Endodermal cell (in vitro differentiated cells): ENCODE results near the gene NACC2. TPM values are rescaled to one million over a fixed set of nuclear protein-coding genes. Genes with fewer than 3 reads are reported as not detected.
A peak's percentile ranks its signal among the peaks of the same experiment; 100 is the strongest.

Source experiments
- DNase-seq: peaks from one replicate; pipeline ENCODE4 v3.0.0-alpha.2; 2017
- H3K27ac ChIP-seq: 2 replicates; pipeline ENCODE4 v1.5.1; 2013; ENCODE audit warnings: mild to moderate bottlenecking, low read depth, low read length, moderate library complexity
- H3K27me3 ChIP-seq: 2 replicates; pipeline ENCODE4 v1.6.1; 2013; ENCODE audit warnings: mild to moderate bottlenecking, low read length, moderate library complexity; ENCODE audit not compliant: insufficient read depth, control insufficient read depth, poor library complexity, severe bottlenecking
- H3K36me3 ChIP-seq: 2 replicates; pipeline ENCODE4 v1.7.0; 2013; ENCODE audit warnings: mild to moderate bottlenecking, low read length, moderate library complexity; ENCODE audit not compliant: control insufficient read depth, insufficient read depth
- H3K4me1 ChIP-seq: one replicate; pipeline ENCODE4 v1.7.0; 2013; ENCODE audit warnings: low read length; ENCODE audit not compliant: control insufficient read depth, insufficient read depth
- H3K4me3 ChIP-seq: 2 replicates; pipeline ENCODE4 v1.5.1; 2013; ENCODE audit warnings: mild to moderate bottlenecking, low read length, moderate library complexity
- H3K9ac ChIP-seq: 2 replicates; pipeline ENCODE4 v1.6.1; 2013; ENCODE audit warnings: mild to moderate bottlenecking, low read length, moderate library complexity; ENCODE audit not compliant: poor library complexity, severe bottlenecking; ENCODE audit errors: extremely low read depth
- H3K9me3 ChIP-seq: 2 replicates; pipeline ENCODE4 v1.6.1; 2013; ENCODE audit warnings: mild to moderate bottlenecking, low read length, moderate library complexity; ENCODE audit not compliant: control insufficient read depth
- H3K27ac Mint-ChIP-seq: 2 replicates; pipeline ENCODE4 v1.8.0; 2020; ENCODE audit warnings: mixed read lengths
- H3K27me3 Mint-ChIP-seq: 2 replicates; pipeline ENCODE4 v1.8.0; 2021; ENCODE audit warnings: mild to moderate bottlenecking, mixed read lengths; ENCODE audit not compliant: insufficient read depth
- H3K36me3 Mint-ChIP-seq: 2 replicates; pipeline ENCODE4 v1.8.0; 2020; ENCODE audit warnings: low read depth, mixed read lengths
- H3K4me1 Mint-ChIP-seq: 2 replicates; pipeline ENCODE4 v1.8.0; 2020; ENCODE audit warnings: mixed read lengths
- H3K4me3 Mint-ChIP-seq: 2 replicates; pipeline ENCODE4 v1.8.0; 2020; ENCODE audit warnings: mild to moderate bottlenecking, moderate library complexity, mixed read lengths
- H3K9me3 Mint-ChIP-seq: 2 replicates; pipeline ENCODE4 v1.8.0; 2020; ENCODE audit warnings: mild to moderate bottlenecking, mixed read lengths
- WGBS, 2 experiments: methylation state at CpG; one replicate each; pipeline versions ENCODE4 v1.1.5 to v1.1.7; 2013; ENCODE audit warnings: missing lambda C conversion rate in 2 of 2, mixed read lengths in 1 of 2; ENCODE audit not compliant: insufficient coverage in 1 of 2, insufficient read length in 1 of 2; 5-methylcytosine and 5-hydroxymethylcytosine counted together
- total RNA-seq, 2 donors: library from RNA; stranded (reverse); fragmentation: NEBNext Ultra II Directional in 1 of 2; extraction: Animal tissue kit (Norgen Biotek cat#: 25700) in 1 of 2; gene quantifications; 2 replicates in 1 of 2; 3 replicates in 1 of 2; pipeline ENCODE4 v1.2.1, GENCODE V29; 2021
- TF ChIP-seq, protein P1 (sequence below): fragments of 200-600 bp; sonication (generic); conservative IDR thresholded peaks from 2 replicates; pipeline ENCODE4 v1.5.0; 2021; ENCODE audit warnings: antibody characterized with exemption, mild to moderate bottlenecking

The NACC2 gene
- total RNA-seq, 2 donors from 2014 or later, result 12.4 to 16.7 TPM

DNA sequence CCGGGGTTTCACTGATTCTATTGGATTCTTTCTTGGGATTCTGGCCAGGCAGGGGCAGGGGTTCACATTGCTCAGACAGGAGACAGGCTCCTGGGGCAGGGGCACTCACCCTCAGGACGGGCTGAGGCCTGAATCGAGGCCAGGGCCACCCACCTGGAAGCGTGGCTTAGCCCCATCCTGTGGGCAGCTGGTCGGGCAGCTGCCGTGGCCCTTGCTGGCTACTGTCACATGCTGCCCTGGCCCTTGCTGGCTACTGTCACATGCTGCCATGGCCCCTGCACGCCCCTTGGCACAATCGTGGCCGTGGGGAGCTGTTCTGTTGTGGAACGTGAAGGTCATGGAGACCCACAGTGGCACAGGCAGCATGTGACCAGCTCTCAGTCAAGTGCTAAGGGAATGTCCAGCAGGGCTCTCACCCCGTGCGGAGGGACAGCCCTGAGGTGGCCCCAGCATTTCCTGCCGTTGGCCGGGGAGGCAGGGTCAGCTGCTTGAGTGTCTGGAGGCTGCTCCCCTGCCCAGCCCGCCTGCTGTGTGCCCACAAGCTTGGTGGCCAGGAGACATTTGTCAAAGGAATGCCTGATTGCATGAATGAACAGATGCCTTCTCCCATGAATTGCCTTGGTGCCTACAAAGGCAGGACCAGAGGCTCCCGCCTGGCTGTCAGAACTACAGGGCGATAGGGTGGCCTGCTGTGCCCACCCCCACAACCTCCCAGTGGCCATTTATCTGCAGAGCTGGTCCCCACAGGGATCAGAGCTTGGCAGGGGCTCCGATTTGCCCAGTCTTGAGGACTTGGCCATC lies 40.4 kb upstream of the NACC2 start:
- Mint-ChIP-seq H3K27me3 (peaks cover 19% of the 10 kb centered on the region), H3K4me1 (peaks cover 8% of the 10 kb centered on the region), H3K4me3 (no peak overlapping the region), H3K9me3 (no peaks in the 10 kb centered on the region), H3K27ac (no peak overlapping the region), H3K36me3 (no peaks in the 10 kb centered on the region)
- H3K4me1 ChIP-seq, result no peaks in the 10 kb centered on the region
- WGBS, 2 experiments, result 83 to 86% methylated on average over 18 of the region's 18 CpGs
- no peaks in the 10 kb centered on the region for H3K36me3 ChIP-seq
- TF ChIP-seq, protein P1, sequence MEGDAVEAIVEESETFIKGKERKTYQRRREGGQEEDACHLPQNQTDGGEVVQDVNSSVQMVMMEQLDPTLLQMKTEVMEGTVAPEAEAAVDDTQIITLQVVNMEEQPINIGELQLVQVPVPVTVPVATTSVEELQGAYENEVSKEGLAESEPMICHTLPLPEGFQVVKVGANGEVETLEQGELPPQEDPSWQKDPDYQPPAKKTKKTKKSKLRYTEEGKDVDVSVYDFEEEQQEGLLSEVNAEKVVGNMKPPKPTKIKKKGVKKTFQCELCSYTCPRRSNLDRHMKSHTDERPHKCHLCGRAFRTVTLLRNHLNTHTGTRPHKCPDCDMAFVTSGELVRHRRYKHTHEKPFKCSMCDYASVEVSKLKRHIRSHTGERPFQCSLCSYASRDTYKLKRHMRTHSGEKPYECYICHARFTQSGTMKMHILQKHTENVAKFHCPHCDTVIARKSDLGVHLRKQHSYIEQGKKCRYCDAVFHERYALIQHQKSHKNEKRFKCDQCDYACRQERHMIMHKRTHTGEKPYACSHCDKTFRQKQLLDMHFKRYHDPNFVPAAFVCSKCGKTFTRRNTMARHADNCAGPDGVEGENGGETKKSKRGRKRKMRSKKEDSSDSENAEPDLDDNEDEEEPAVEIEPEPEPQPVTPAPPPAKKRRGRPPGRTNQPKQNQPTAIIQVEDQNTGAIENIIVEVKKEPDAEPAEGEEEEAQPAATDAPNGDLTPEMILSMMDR, result no peak
- no peak overlapping the region for H3K27ac ChIP-seq
- no peak overlapping the region for H3K4me3 ChIP-seq
- no peaks in the 10 kb centered on the region for H3K9me3 ChIP-seq
- peaks cover 14% of the 10 kb centered on the region for H3K27me3 ChIP-seq
- no peak for DNase-seq
- H3K9ac ChIP-seq, result no peak overlapping the region

DNA sequence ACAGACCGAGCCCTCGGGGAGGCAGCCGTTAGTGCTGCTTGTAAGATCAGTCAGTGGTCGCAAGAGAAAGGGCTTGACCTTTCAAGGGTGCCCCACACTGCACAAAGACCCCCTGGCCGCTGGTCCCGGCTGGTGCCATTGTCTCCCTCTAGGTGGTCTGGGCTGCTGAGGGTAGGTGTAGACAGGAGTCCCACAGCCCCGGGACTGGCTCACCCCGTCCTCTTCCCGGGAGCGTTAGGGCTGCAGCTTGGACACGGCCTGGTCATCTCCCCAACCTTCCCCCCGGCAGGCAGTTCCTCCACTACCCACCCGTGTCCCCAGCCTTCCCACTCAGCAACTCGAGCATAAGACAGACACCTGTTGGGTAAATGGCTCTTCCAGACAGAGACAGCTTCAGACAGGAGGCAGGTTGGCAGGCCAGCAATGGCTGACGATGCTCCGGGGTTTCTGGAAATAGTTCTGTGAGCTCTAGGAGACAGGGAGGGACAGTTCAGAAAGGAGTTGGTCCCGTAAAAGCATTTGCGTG lies 38.9 kb upstream of the NACC2 start:
- H3K27ac Mint-ChIP-seq, result no peak overlapping the region
- peaks cover 19% of the 10 kb centered on the region for H3K27me3 Mint-ChIP-seq
- H3K4me3 Mint-ChIP-seq, result peak overlapping the region; percentile 55
- peak overlapping the region; percentile 77 for H3K4me3 ChIP-seq
- H3K36me3 Mint-ChIP-seq, result no peaks in the 10 kb centered on the region
- WGBS, 2 experiments, result 50 to 68% methylated on average over 6 to 18 of the region's 18 CpGs
- no peak overlapping the region for H3K27ac ChIP-seq
- no peaks in the 10 kb centered on the region for H3K4me1 ChIP-seq
- TF ChIP-seq, protein P1, result no peak
- no peaks in the 10 kb centered on the region for H3K9me3 ChIP-seq
- H3K4me1 Mint-ChIP-seq, result peaks cover 8% of the 10 kb centered on the region
- peaks cover 14% of the 10 kb centered on the region for H3K27me3 ChIP-seq
- H3K9ac ChIP-seq, result no peak overlapping the region
- no peaks in the 10 kb centered on the region for H3K36me3 ChIP-seq
- no peak for DNase-seq
- no peaks in the 10 kb centered on the region for H3K9me3 Mint-ChIP-seq

- Histone ChIP-seq H3K9me3 (no peaks in the 10 kb centered on the region), H3K36me3 (no peaks in the 10 kb centered on the region), H3K9ac (no peak overlapping the region), H3K27ac (no peak overlapping the region), H3K4me1 (no peaks in the 10 kb centered on the region), H3K4me3 (peak overlapping the region; percentile 77), H3K27me3 (peaks cover 14% of the 10 kb centered on the region)
- peak; percentile 90 for DNase-seq
- Mint-ChIP-seq H3K27ac (no peak overlapping the region), H3K4me3 (peak overlapping the region; percentile 55), H3K36me3 (no peaks in the 10 kb centered on the region), H3K4me1 (peaks cover 4% of the 10 kb centered on the region), H3K9me3 (no peaks in the 10 kb centered on the region), H3K27me3 (peaks cover 19% of the 10 kb centered on the region)
- WGBS, 2 experiments, result 10 to 27% methylated on average over 9 to 62 of the region's 69 CpGs
- TF ChIP-seq, protein P1, result peak; percentile 74
Measured at GRCh38 chr9:136133191-136133958, 38.3 kb upstream of the NACC2 start.
